GM10847 (cell line): ENCODE measurements around the gene CELA2A.

Experiments
- POLR2A ChIP-seq: IDR thresholded peaks from 2 replicates; pipeline ENCODE4 v1.6.1; 2011; ENCODE audit not compliant: insufficient read length; ENCODE audit errors: extremely low read depth

The CELA2A gene

DNA sequence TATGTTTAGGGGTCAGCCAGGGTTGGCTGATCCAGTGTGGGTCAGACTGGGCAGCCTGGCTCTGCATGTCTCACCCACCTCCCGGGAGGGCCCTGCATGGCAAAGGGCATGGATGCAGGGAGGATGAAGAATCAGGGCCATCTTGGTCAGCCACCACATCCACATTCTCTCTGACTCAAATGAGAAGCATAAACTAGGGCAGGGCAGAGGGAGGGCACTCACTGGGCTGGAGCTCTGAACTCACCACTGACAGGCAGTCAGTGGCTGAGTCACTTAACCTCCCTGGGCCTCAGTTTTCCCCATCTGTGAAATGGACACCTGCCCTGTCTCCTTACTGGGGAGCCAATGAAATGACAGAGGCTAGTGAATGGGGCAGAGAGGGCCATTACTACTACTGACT lies 4.3 kb upstream of the CELA2A start:
- TF ChIP-seq POLR2A = no peak

DNA sequence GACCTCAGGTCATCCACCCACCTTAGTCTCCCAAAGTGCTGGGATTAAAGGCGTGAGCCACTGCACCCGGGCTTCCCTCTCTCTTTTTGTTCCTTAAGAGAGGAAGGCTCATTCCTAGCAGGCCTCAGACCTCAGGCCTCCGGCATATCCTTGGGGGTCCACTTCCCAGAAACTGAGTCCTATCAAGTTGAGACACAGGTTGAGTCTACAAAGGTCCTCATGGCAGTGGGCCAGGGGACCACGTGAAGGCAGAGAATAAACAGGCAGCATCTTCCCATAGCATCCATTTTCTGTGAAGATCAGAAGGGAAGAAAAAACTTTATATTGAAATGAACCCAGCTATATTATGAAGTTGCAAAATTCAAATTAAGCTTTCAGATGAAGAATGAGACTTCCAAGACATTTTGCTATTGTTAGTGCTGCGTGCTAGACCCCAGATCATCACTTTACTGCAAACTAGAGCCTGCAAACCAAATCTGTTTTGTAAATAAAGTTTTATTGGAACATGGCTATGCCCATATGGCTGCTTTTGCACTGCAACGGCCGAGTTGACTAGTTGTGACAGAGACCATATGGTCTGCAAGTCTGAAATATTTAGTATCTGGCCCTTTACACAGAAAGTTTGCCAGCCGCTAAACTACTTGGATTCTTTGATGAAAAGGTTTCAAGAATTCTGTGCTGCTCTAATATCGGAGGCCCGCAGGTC lies 3.5 kb upstream of the CELA2A start:
- no peak for TF ChIP-seq POLR2A

DNA sequence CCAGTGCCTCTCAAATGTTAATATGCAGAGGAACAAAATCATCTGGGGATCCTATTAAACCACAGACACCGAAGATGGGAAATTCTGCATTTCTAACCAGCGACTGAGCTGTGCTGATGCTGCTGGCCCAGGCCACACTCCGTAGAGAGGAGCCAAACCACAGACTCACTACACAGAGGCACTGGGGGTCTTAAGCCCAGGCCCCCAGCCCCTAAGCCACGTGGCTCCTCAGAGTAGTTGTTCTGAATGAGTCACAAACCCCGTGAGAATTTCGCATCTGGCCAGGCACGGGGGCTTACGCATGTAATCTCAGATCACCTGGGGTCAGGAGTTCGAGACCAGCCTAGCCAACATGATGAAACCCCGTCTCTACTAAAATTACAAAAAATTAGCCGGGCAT lies 2.8 kb upstream of the CELA2A start:
- TF ChIP-seq POLR2A = no peak

DNA sequence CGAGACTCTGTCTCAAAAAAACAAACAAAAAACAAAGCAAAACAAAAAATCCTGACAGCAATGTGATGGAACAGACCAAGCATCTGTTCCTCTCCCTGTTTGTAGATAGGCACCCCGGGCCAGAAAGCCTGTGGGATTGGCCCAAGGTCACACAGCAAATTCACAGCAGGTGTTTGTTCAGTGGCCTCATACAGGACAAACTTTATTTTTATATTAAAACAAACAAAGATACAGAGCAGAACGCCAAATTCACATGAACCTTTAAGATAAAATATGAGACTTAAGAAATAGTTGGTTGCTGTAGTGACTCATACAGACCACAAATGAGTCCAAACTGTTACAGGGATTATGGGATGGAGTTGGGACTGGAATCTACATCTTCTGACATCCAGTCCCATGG lies 2.3 kb upstream of the CELA2A start:
- TF ChIP-seq POLR2A = no peak

DNA sequence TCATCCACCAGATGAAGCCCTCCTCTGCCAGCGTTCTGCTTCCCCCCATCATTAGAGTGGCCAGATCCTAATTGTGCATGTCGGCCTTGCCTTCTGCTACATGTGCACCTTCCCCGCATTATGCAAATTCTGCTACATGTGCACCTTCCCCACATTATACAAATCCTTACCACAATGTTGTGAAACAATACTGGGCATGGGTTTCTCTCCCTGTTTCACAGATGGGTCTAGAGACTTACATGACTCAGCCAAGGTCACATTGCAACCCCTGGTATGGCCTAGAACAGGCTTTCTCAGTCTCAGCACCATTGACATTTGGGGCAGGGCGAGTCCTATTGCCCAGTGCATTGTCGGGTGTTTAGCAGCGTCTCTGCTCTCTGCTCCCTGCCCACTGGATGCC lies 1.0 kb upstream of the CELA2A start:
- no peak for TF ChIP-seq POLR2A

DNA sequence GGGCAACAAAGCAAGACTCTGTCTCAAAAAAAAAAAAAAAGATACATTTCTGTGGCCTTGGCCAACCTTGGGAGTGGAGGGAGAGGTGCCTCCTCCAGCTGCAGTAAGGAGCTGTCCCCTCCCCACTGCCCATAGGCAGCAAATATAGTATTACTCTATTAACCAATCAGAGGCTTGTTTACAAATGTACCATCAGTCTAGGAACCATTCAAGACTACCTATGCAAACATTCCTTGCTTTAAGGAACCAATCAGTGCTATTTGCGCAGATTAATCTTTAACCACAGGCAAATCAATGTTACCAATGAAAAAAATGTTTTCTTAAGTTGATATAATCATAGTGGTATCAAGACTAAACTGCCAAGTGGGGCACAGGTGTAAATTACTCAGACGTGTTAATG lies 1.1 kb downstream of the CELA2A start:
- TF ChIP-seq POLR2A = no peak

DNA sequence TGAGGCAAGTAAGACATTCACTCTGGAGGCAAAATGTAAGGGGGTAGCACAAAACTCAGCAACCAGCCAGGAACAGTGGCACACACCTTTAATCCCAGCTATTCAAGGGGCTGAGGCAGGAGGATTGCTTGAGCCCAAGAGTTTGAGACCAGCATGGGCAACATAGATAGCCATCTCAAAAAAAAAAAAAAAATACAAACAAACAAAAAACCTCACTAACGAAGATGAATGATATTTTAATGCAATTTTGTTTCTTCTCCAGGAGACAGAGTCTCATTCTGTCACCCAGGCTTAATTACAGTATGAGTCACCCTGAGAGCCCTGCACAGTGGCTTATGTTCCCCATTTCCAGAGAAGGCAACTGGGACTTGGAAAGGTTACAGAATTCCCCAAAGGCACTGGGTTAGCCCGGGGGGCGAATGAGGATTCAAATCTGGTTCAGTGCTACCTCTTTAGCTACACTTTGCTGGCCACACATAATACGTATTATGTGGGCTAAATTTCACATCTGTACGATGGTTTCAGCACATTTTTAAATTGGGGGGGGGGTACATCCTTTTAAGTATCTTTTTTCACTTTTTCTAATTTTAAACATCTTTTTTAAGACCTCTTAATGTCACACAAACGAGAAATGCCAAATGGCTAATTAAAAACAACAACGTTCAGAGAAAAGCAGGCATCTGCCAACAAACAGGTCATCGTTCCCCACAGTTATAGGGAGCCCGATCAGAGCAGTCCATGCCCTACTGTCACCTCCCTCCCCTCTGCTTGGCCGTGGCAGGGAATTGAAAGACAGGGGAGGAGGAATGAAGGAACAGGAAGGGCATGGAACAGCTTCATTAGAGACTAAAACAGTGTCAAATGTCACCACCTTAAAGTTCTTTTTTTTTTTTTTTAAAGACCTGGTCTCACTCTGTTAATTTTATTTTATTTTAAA lies 3.5 kb downstream of the CELA2A start:
- TF ChIP-seq POLR2A = no peak

DNA sequence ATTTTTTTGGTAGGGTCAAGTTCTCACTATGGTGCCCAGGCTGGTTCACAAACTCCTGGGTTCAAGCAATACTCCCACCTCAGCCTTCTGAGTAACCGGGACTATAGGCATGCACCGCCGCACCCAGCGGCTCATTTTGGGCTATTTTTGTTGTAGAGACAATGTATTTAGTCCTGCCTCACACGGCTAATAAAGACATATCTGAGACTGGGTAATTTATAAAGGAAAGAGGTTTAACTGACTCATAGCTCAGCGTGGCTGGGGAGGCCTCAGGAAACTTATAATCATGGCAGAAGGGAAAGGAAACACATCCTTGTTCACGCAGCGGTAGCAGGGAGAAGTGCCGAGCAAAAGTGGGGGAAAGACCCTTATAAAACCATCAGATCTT lies 4.2 kb downstream of the CELA2A start:
- TF ChIP-seq POLR2A = no peak

DNA sequence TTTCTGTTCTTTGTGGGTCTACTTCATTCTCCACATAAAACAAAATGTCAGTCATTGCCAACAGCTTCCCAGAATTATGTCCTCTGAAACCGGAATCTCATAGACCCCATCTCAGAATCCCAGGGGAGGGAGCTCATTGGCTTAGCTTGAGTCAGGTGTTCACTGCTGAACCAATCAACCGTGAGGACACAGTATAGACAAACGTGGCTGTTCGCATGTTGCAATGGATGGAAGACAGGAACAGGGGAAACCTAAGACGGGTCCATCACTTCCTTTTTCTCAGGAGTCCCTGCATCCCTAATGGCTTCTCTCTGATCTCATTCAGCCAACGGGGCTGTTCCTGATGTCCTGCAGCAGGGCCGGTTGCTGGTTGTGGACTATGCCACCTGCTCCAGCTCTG lies 9.1 kb downstream of the CELA2A start:
- no peak for TF ChIP-seq POLR2A

DNA sequence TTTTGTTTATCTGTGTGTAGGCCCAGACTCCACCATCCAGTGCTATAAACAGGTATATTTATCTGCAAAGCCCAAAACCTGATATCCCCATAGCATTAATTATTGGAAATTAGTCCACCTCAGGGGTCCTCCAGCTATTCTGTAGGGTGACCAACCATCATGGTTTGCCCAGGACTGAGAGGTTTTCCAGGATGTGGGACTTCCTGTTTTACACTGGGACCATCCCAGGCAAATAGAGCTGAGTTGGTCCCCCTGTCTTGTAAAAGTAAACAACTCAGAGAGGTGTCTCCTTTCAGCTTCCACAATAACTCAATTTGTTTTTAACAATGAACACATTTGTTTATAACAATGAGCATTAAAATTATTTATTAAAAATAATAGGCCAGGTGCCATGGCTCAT lies 11.6 kb downstream of the CELA2A start:
- TF ChIP-seq POLR2A = no peak

DNA sequence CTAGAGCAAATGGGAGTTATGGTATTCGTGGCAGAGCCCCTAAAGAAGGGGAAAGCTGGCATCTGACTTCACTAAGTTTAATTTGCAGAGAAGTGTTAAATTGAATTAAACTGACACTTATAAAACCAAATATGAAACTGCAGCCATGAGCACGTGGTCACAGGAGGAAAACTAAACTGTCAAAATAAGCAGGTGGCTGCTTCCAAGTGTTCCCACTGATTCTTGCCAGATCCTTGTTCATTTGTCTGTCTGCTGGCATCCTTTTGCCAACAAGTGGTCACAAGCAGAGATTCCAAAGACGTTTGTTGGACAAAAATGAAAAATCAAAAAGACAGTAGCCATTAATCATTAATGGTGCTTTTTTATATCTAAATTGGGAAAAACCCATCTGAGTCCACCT lies 12.8 kb downstream of the CELA2A start:
- no peak for TF ChIP-seq POLR2A

DNA sequence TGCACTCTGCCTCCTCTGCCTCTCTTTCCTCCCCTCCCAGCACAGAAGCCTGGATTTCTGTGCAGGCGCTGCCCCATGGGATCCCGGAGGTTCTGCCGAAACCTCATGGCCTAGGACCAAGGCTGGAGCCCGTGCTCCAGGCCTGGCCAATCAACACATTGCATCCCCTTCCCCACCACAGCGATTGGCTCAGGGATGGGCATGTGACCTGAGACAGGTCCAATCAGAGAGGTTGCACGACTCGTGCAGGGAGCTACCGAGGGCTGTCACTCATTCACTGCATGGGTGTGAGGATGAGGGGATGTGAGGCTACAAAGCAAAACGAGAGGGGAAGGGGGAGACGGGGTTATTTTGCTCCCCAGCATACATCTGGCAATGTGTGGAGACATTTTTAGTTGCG lies 16.1 kb downstream of the CELA2A start:
- TF ChIP-seq POLR2A = no peak

DNA sequence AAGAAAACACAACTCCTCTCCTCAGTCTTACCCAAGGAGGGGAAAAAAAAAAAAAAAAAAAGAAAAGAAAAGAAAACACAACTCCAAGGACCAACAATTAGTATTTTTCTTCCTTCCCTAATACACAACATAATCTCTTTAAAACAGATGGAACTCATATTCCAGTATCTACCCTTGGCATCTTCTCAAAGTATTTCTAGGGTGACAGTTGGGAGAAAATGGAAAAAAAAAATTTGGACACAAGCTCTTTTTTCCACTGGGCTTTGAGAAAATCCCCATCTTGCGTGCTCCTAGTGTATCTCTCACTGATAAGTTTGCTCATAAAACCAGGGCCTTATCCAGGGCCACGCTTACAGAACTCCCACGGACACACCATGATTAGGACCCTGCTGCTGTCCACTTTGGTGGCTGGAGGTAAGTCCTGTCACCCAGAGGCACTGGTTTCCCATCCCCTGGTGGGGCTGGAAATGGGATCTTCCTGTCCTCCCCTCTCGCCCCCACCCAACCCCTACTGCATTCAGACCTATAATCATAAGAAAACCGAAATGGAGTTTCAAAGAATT lies 19.3 kb downstream of the CELA2A start, which contains the start of gene CELA2B:
TSS of gene CELA2B (plus strand) at position 353 of the 563 bp plus-strand sequence. CDS start at position 375, 22 bp downstream.
- no peak for TF ChIP-seq POLR2A

DNA sequence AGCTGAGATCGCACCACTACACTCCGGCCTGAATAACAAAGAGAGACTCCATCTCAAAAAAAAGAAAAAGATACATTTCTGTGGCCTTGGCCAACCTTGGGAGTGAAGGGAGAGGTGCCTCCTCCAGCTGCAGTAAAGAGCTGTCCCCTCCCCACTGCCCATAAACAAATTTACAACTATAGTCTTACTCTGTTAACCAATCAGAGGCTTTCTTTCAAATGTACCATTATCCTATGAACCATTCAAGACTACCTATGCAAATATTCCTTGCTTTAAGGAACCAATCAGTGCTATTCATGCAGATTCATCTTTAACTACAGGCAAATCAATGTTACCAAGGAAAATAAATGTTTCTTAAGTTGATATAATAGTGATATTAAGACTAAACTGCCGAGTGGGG lies 20.4 kb downstream of the CELA2A start:
- no peak for TF ChIP-seq POLR2A

DNA sequence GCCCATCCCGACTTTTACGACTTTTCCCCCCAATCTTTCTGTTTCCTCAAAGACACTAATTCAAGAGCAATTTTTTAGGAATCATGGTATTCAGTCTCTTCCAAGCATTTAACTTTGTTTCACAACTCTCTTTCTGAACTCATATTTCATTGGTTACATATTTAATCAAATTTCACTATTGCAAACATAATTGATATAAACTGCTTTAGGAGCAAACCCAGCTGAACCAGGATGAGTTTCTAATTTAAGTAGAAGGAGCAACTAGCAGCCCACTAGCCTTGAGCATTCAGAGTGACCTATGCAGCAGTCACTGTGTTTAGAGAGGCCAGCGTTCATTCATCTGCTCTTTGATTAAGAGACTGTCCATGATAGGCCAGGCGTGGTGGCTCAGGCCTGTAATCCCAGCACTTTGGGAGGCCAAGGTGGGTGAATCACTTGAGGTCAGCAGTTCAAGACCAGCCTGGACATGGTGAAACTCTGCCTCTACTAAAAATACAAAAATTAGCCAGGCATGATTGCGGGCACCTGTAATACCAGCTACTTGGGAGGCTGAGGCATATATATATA lies 21.2 kb downstream of the CELA2A start:
- TF ChIP-seq POLR2A = no peak
